Transverse colon (tissue), 4 donors: ENCODE measurements around the gene KLHL29.

ENCODE experiments used
- CTCF ChIP-seq, 5 experiments: fragments of 200-600 bp in 3 of 5; fragments of 450-650 bp in 2 of 5; sonication (generic) in 3 of 5; IDR thresholded peaks; 1 replicate in 2 of 5; 2 replicates in 3 of 5; pipeline ENCODE4 v1.5.1; 2016 to 2017; ENCODE audit warnings: antibody characterized with exemption in 5 of 5, inconsistent platforms in 3 of 5, mild to moderate bottlenecking in 2 of 5, moderate library complexity in 1 of 5
- EP300 ChIP-seq: sonication (generic); formaldehyde crosslinking; IDR thresholded peaks from one replicate; pipeline ENCODE4 v1.6.1; 2017; ENCODE audit warnings: antibody characterized with exemption, low read depth
- POLR2A ChIP-seq: fragments of 450-650 bp; IDR thresholded peaks from one replicate; pipeline ENCODE4 v1.6.1; 2016; ENCODE audit warnings: antibody characterized with exemption, mild to moderate bottlenecking, moderate library complexity
- POLR2AphosphoS5 ChIP-seq, 3 donors: sonication (generic); formaldehyde crosslinking; IDR thresholded peaks; one replicate each; pipeline ENCODE4 v1.6.1; 2016; ENCODE audit warnings: antibody characterized with exemption in 3 of 3

- TF ChIP-seq CTCF (IDR thresholded peaks at IDR 0.05): no peak
- TF ChIP-seq EP300: no peak
- TF ChIP-seq POLR2A: no peak
- no peak for TF ChIP-seq POLR2AphosphoS5 (IDR thresholded peaks at IDR 0.05)
These were observed 296.0 kb downstream of the KLHL29 start for GRCh38 chr2:23680951-23681350.
